BE2C (cell line): Measurements from ENCODE around the gene KHNYN.
A peak's percentile ranks its signal among the peaks of the same experiment; 100 is the strongest.

Experiments
- DNase-seq: peaks from one replicate; pipeline ENCODE4 v3.0.0-alpha.2; 2020
- H3K27me3 ChIP-seq: fragments of 250-450 bp; sonication (Bioruptor Pico); 2 replicates; pipeline ENCODE4 v1.5.1; 2020; ENCODE audit warnings: mild to moderate bottlenecking
- H3K36me3 ChIP-seq: fragments of 250-450 bp; sonication (Bioruptor Pico); 2 replicates; pipeline ENCODE4 v1.5.1; 2020; ENCODE audit warnings: mild to moderate bottlenecking
- H3K4me1 ChIP-seq: fragments of 250-450 bp; sonication (Bioruptor Pico); 2 replicates; pipeline ENCODE4 v1.5.1; 2020
- H3K4me3 ChIP-seq: 2 replicates; pipeline ENCODE4 v1.5.1; 2011; ENCODE audit warnings: low read depth, low read length
- H3K9me3 ChIP-seq: fragments of 250-450 bp; sonication (Bioruptor Pico); 2 replicates; pipeline ENCODE4 v1.5.1; 2020
- CTCF ChIP-seq: IDR thresholded peaks from 2 replicates; pipeline ENCODE4 v1.5.1; 2012; ENCODE audit warnings: mild to moderate bottlenecking, low read depth, low read length

The KHNYN gene

GRCh38 chr14:24435192-24435810, 5.5 kb downstream of the KHNYN start:
- H3K4me3 ChIP-seq = no peak overlapping the region
- no peaks in the 10 kb centered on the region for H3K27me3 ChIP-seq
- 0 out of 2 replicates have a peak, but pooled peaks cover 3% of the 10 kb centered on the region for H3K4me1 ChIP-seq
- no peak for TF ChIP-seq CTCF
- peaks cover 17% of the 10 kb centered on the region for H3K36me3 ChIP-seq
- no peaks in the 10 kb centered on the region for H3K9me3 ChIP-seq
- DNase-seq = no peak

- no peak for DNase-seq
- no peak for TF ChIP-seq CTCF
- Histone ChIP-seq H3K9me3 (no peaks in the 10 kb centered on the region), H3K4me3 (no peak overlapping the region), H3K27me3 (no peaks in the 10 kb centered on the region), H3K4me1 (0 out of 2 replicates have a peak, but pooled peaks cover 3% of the 10 kb centered on the region), H3K36me3 (peaks cover 24% of the 10 kb centered on the region)
These were observed 6.2 kb downstream of the KHNYN start for GRCh38 chr14:24435998-24436354.

- no peak overlapping the region for H3K4me3 ChIP-seq
- TF ChIP-seq CTCF = peak; percentile 88
- H3K27me3 ChIP-seq = no peaks in the 10 kb centered on the region
- peak; percentile 45 for DNase-seq
- H3K9me3 ChIP-seq = no peaks in the 10 kb centered on the region
- H3K36me3 ChIP-seq = peaks cover 29% of the 10 kb centered on the region
- peaks cover 3% of the 10 kb centered on the region for H3K4me1 ChIP-seq
These were observed 6.7 kb downstream of the KHNYN start for GRCh38 chr14:24436355-24437019.

GRCh38 chr14:24437020-24437735, 7.4 kb downstream of the KHNYN start:
- TF ChIP-seq CTCF = no peak
- Histone ChIP-seq H3K9me3 (no peaks in the 10 kb centered on the region), H3K4me3 (no peak overlapping the region), H3K27me3 (no peaks in the 10 kb centered on the region), H3K4me1 (peaks cover 3% of the 10 kb centered on the region), H3K36me3 (peaks cover 29% of the 10 kb centered on the region)
- no peak for DNase-seq

- peaks cover 3% of the 10 kb centered on the region for H3K4me1 ChIP-seq
- no peak overlapping the region for H3K4me3 ChIP-seq
- no peak for DNase-seq
- no peak for TF ChIP-seq CTCF
- H3K36me3 ChIP-seq = peaks cover 29% of the 10 kb centered on the region
- H3K9me3 ChIP-seq = no peaks in the 10 kb centered on the region
- no peaks in the 10 kb centered on the region for H3K27me3 ChIP-seq
These were observed 7.9 kb downstream of the KHNYN start for GRCh38 chr14:24437736-24438067.
